HepG2 (cell line): Measurements from ENCODE around the gene ADAT3. TPM values are rescaled to one million over a fixed set of nuclear protein-coding genes. Genes with fewer than 3 reads are reported as not detected.

ENCODE experiments used
- EHMT2 ChIP-seq: fragments of 200-600 bp; sonication (generic); IDR thresholded peaks from 2 replicates; pipeline ENCODE4 v1.7.0; 2017; ENCODE audit warnings: antibody characterized with exemption, low read depth, low read length, borderline replicate concordance
- IKZF1 ChIP-seq: fragments of 450-650 bp; IDR thresholded peaks from 2 replicates; pipeline ENCODE4 v1.7.1; 2016
- MAFG ChIP-seq: sonication (generic); formaldehyde crosslinking; IDR thresholded peaks from 2 replicates; pipeline ENCODE4 v1.5.1; 2020; ENCODE audit warnings: mild to moderate bottlenecking, missing genetic modification reagents
- NR1H2 ChIP-seq: sonication (generic); formaldehyde crosslinking; IDR thresholded peaks from 2 replicates; pipeline ENCODE4 v1.8.1; 2022; ENCODE audit warnings: low read depth, missing genetic modification reagents, borderline replicate concordance
- RELA ChIP-seq: sonication (generic); formaldehyde crosslinking; IDR thresholded peaks from 2 replicates; pipeline ENCODE4 v1.4.0; 2020; ENCODE audit warnings: missing genetic modification reagents
- SRSF9 ChIP-seq: fragments of 200-400 bp; formaldehyde crosslinking; IDR thresholded peaks from 2 replicates; pipeline ENCODE4 v1.6.1; 2018; ENCODE audit warnings: borderline replicate concordance, mild to moderate bottlenecking, low read depth, low read length; ENCODE audit not compliant: insufficient read depth, poor library complexity, severe bottlenecking
- ZMYM3 ChIP-seq: sonication (generic); formaldehyde crosslinking; IDR thresholded peaks from 2 replicates; pipeline ENCODE4 v1.5.1; 2020; ENCODE audit warnings: mild to moderate bottlenecking, missing genetic modification reagents
- ZNF558 ChIP-seq: sonication (generic); formaldehyde crosslinking; IDR thresholded peaks from 2 replicates; pipeline ENCODE4 v1.9.0; 2022; ENCODE audit warnings: mild to moderate bottlenecking, missing genetic modification reagents, borderline replicate concordance
- polyA plus RNA-seq, 8 experiments: library from polyadenylated mRNA; depleted of rRNA in 3 of 8; stranded (reverse) in 7 of 8; unstranded in 1 of 8; fragments of >200 nt; fragmentation: Illumina TruSeq in 4 of 8; extraction: Trizol in 4 of 8; gene quantifications; 2 replicates each; pipeline versions ENCODE4 v1.2.1 to v1.2.3, GENCODE V29; 2011 to 2016; ENCODE audit warnings: low read depth in 4 of 8, missing spikeins in 1 of 8, mixed read lengths in 1 of 8; ENCODE audit not compliant: insufficient read depth in 1 of 8
- total RNA-seq, 5 experiments: library from RNA; depleted of rRNA; stranded (reverse); fragments of >200 nt; fragmentation: Illumina TruSeq; extraction: Trizol; gene quantifications; 2 replicates each; pipeline ENCODE4 v1.2.3, GENCODE V29; 2016; ENCODE audit warnings: low read depth in 1 of 5
- TF ChIP-seq, protein P1 (sequence below): sonication (generic); formaldehyde crosslinking; IDR thresholded peaks from 2 replicates; pipeline ENCODE4 v1.4.0; 2020; ENCODE audit warnings: missing genetic modification reagents, borderline replicate concordance
- TF ChIP-seq, protein P2 (sequence below): sonication (generic); formaldehyde crosslinking; IDR thresholded peaks from 2 replicates; pipeline ENCODE4 v1.4.0; 2020; ENCODE audit warnings: missing genetic modification reagents, borderline replicate concordance
- TF ChIP-seq, protein P3 (sequence below): IDR thresholded peaks from 2 replicates; pipeline ENCODE4 v1.6.1; 2016; ENCODE audit warnings: missing biosample characterization, missing genetic modification reagents, low read depth
- TF ChIP-seq, protein P4 (sequence below): sonication (generic); formaldehyde crosslinking; conservative IDR thresholded peaks from 2 replicates; pipeline ENCODE4 v1.4.0; 2020; ENCODE audit warnings: missing genetic modification reagents
- TF ChIP-seq, protein P5 (sequence below): sonication (generic); formaldehyde crosslinking; IDR thresholded peaks from 2 replicates; pipeline ENCODE4 v1.9.0; 2022; ENCODE audit warnings: low read depth, missing genetic modification reagents

Gene ADAT3
- total and polyA plus RNA-seq, 2 of the 13 experiments (the other 11 are each of a cell fraction or from before 2014, with no cell fraction given) = 0.95 to 3.5 TPM

DNA sequence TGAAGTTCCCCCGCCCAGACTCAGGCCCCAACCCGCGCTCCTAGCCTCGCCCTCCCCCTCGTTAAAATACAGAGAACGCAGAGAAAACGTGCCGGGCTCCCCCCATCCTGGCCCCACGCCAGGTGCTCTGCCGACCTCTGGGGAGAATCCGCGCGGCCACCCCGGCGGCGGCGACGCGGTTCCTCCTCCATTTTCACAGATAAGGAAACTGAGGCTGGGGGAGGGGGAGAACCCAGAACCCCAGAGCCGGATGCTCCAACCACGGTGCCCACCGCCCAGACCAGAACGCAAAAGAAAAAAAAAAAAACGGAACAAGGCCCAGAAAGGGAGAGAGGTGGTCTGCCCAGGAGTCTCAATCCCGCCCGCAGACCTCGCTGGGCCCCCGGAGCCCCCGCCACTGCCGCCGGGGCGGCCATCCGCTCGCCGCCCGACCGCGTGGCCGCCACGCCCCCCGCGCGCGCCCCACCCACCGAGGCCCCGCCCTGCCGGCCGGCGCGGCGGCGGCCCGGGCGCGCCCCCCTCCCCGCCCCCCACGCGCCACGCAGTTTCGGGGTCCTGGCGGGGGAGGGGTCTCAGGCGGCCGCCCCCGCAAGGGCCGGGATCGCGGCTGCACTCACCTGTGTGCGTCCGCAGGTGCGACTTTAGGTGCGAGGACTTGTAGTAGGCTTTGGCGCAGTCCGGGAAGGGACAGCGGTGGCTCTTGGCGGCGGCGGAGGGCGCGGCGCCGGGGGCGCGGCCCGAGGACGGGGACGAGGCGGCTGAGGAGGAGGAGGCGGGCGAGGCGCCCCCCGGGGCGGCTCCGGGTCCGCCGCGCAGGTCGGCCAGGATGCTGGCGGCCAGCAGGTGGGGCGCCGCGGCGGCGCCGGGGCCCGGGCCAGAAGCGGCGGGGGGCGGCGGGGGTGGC lies 42.5 kb upstream of the ADAT3 start (continued):
- TF ChIP-seq, protein P1, sequence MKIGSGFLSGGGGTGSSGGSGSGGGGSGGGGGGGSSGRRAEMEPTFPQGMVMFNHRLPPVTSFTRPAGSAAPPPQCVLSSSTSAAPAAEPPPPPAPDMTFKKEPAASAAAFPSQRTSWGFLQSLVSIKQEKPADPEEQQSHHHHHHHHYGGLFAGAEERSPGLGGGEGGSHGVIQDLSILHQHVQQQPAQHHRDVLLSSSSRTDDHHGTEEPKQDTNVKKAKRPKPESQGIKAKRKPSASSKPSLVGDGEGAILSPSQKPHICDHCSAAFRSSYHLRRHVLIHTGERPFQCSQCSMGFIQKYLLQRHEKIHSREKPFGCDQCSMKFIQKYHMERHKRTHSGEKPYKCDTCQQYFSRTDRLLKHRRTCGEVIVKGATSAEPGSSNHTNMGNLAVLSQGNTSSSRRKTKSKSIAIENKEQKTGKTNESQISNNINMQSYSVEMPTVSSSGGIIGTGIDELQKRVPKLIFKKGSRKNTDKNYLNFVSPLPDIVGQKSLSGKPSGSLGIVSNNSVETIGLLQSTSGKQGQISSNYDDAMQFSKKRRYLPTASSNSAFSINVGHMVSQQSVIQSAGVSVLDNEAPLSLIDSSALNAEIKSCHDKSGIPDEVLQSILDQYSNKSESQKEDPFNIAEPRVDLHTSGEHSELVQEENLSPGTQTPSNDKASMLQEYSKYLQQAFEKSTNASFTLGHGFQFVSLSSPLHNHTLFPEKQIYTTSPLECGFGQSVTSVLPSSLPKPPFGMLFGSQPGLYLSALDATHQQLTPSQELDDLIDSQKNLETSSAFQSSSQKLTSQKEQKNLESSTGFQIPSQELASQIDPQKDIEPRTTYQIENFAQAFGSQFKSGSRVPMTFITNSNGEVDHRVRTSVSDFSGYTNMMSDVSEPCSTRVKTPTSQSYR (CRISPR knock-in tag) = peak; percentile 44; the same call in 1 of the 2 replicates
- TF ChIP-seq EHMT2 (no peak), NR1H2 (no peak), IKZF1 (no peak), MAFG (CRISPR knock-in tag) (no peak), ZMYM3 (CRISPR knock-in tag) (no peak), SRSF9 (no peak), ZNF558 (CRISPR knock-in tag) (peak; percentile 33; the same call in 1 of the 2 replicates), RELA (CRISPR knock-in tag) (no peak)
- TF ChIP-seq, protein P2, sequence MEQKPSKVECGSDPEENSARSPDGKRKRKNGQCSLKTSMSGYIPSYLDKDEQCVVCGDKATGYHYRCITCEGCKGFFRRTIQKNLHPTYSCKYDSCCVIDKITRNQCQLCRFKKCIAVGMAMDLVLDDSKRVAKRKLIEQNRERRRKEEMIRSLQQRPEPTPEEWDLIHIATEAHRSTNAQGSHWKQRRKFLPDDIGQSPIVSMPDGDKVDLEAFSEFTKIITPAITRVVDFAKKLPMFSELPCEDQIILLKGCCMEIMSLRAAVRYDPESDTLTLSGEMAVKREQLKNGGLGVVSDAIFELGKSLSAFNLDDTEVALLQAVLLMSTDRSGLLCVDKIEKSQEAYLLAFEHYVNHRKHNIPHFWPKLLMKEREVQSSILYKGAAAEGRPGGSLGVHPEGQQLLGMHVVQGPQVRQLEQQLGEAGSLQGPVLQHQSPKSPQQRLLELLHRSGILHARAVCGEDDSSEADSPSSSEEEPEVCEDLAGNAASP (CRISPR knock-in tag) = no peak
- TF ChIP-seq, protein P3, sequence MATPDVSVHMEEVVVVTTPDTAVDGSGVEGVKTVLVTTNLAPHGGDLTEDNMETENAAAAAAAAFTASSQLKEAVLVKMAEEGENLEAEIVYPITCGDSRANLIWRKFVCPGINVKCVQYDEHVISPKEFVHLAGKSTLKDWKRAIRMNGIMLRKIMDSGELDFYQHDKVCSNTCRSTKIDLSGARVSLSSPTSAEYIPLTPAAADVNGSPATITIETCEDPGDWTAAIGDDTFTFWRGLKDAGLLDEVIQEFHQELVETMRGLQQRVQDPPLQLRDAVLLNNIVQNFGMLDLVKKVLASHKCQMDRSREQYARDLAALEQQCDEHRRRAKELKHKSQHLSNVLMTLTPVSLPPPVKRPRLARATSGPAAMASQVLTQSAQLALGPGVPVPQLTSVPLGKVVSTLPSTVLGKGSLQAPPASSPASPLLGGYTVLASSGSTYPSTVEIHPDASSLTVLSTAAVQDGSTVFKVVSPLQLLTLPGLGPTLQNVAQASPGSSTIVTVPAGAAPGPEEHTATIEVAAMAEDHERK (CRISPR knock-in tag) = no peak
- TF ChIP-seq, protein P4, sequence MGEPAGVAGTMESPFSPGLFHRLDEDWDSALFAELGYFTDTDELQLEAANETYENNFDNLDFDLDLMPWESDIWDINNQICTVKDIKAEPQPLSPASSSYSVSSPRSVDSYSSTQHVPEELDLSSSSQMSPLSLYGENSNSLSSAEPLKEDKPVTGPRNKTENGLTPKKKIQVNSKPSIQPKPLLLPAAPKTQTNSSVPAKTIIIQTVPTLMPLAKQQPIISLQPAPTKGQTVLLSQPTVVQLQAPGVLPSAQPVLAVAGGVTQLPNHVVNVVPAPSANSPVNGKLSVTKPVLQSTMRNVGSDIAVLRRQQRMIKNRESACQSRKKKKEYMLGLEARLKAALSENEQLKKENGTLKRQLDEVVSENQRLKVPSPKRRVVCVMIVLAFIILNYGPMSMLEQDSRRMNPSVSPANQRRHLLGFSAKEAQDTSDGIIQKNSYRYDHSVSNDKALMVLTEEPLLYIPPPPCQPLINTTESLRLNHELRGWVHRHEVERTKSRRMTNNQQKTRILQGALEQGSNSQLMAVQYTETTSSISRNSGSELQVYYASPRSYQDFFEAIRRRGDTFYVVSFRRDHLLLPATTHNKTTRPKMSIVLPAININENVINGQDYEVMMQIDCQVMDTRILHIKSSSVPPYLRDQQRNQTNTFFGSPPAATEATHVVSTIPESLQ (CRISPR knock-in tag) = no peak
- TF ChIP-seq, protein P5, sequence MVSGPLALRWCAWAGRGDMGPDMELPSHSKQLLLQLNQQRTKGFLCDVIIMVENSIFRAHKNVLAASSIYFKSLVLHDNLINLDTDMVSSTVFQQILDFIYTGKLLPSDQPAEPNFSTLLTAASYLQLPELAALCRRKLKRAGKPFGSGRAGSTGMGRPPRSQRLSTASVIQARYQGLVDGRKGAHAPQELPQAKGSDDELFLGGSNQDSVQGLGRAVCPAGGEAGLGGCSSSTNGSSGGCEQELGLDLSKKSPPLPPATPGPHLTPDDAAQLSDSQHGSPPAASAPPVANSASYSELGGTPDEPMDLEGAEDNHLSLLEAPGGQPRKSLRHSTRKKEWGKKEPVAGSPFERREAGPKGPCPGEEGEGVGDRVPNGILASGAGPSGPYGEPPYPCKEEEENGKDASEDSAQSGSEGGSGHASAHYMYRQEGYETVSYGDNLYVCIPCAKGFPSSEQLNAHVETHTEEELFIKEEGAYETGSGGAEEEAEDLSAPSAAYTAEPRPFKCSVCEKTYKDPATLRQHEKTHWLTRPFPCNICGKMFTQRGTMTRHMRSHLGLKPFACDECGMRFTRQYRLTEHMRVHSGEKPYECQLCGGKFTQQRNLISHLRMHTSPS (CRISPR knock-in tag) = no peak
